KOPT-K1 (cell line): ENCODE results near the gene HACL1.

ENCODE experiments used
- H3K27ac ChIP-seq: fragments of 200-600 bp; sonication (generic); 2 replicates; pipeline ENCODE4 v1.5.1; 2016; ENCODE audit warnings: antibody characterized with exemption, mild to moderate bottlenecking, low read depth, low read length; ENCODE audit not compliant: poor library complexity, severe bottlenecking
- H3K36me3 ChIP-seq: fragments of 200-600 bp; sonication (generic); 2 replicates; pipeline ENCODE4 v1.5.1; 2017; ENCODE audit warnings: antibody characterized with exemption, mild to moderate bottlenecking, low read length, moderate library complexity; ENCODE audit not compliant: insufficient read depth
- H3K9me3 ChIP-seq: fragments of 200-600 bp; sonication (generic); 2 replicates; pipeline ENCODE4 v1.5.1; 2017; ENCODE audit warnings: antibody characterized with exemption, low read length, mild to moderate bottlenecking; ENCODE audit not compliant: insufficient read depth, poor library complexity, severe bottlenecking

HACL1 gene

DNA sequence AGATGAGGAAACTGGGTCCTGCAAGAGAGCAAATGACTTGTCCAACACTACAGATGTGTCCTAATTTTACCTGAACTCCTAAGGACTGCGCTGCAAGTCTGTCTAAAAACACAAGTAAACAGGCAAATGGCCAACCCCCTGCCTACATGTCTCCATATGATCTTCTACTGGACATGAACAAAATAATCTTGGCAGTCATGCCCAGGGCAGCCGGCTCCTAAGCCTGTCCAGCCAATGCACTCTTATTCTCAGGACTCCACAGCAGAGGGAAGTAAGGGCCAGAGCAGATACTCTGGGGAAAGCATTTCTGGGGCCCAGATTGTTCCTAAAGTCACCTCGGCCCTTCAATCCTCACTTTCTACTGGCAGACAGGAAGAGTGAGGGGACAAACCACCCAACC is 90.2 kb downstream of the HACL1 start:
- Histone ChIP-seq H3K9me3 (no peaks in the 10 kb centered on the region), H3K27ac (no peak overlapping the region), H3K36me3 (no peaks in the 10 kb centered on the region)
